GM10248 (cell line): ENCODE data around the gene RIMS3.

Experiments used
- CTCF ChIA-PET: fragments of 300-600 bp; sonication (Branson Sonifier 250); formaldehyde crosslinking; extraction: SDS; loops from one replicate; lab custom pipeline; 2021; ENCODE audit warnings: antibody characterized with exemption; lab: Yijun Ruan, JAX
- POLR2A ChIA-PET: fragments of 350-650 bp; sonication (Branson Sonifier 250); formaldehyde crosslinking; extraction: SDS; loops from one replicate; lab custom pipeline; 2020; ENCODE audit warnings: antibody characterized with exemption; lab: Yijun Ruan, JAX
- DNase-seq: peaks from one replicate; pipeline ENCODE4 v3.0.0; 2012; ENCODE audit errors: extremely low spot score
- TF ChIP-seq, protein P1 (sequence below): IDR thresholded peaks from 2 replicates; pipeline ENCODE4 v1.5.1; 2012; ENCODE audit warnings: mild to moderate bottlenecking, low read depth; ENCODE audit errors: extremely low read depth, missing control alignments, control extremely low read depth

The RIMS3 gene

DNA sequence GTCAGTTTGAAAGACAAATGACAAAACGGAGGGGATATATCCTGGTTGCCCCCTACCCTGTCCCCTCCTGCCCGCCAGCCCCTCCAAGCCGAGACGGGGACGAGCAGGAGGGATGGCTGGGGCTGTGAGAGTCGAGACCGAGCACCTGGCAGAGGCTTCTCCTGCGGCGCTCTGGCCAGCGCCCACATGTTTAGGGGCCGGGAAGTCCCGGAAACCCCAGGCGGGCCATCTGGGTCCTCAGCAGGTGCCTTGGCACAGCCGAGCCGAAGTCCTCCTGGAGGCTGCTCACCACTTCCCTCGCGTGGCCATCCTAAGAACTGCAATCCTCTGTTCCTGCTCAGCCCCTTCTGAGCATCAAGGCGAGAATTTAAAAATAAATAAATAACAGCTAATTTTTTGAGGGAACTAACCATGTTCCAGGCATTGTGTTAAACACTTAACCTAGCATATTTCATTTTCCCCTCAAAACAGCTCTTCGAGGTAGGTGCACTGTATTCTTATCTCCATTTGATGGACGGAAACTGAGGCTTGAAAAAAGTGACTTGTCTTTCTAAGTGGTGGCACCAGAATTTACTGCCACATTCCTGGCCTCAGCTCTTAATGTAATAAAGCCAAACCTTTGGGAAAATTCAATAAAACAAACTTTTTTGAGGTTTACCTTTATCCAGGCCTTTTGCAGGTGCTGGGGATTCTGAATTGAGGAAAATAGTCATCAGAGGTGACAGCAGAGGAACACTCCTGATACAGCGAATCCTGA lies 3.5 kb upstream of the RIMS3 start:
- TF ChIP-seq, protein P1, sequence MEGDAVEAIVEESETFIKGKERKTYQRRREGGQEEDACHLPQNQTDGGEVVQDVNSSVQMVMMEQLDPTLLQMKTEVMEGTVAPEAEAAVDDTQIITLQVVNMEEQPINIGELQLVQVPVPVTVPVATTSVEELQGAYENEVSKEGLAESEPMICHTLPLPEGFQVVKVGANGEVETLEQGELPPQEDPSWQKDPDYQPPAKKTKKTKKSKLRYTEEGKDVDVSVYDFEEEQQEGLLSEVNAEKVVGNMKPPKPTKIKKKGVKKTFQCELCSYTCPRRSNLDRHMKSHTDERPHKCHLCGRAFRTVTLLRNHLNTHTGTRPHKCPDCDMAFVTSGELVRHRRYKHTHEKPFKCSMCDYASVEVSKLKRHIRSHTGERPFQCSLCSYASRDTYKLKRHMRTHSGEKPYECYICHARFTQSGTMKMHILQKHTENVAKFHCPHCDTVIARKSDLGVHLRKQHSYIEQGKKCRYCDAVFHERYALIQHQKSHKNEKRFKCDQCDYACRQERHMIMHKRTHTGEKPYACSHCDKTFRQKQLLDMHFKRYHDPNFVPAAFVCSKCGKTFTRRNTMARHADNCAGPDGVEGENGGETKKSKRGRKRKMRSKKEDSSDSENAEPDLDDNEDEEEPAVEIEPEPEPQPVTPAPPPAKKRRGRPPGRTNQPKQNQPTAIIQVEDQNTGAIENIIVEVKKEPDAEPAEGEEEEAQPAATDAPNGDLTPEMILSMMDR: peak; percentile 93
- POLR2A ChIA-PET: no interaction called here
- CTCF ChIA-PET: interaction anchor here (0.6 to 4.9 kb wide), 32 partner anchors 9 to 525 kb away, joined by 3 to 34 read pairs (median 4); partner anchors contain the start of gene NFYC

DNA sequence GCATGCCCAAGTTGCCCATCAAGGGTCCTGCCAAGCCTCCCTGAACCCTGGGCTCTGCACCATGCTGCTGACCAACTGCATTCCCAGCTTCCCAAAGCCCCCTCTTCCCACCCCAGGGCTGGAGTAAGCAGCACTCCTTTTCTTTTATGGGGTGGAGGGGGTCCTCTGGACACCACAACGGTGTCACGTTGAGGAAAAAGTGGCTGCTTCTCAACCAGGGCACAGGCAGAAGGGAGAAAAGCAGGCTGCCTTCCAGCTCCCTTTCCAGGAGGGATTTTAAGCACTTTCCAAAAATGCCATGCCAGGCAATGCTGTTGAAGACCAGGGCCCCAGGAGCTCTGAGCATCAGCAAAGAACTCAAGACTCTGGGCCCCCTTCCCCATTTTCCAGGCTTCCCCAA lies 691 bp downstream of the RIMS3 start:
- TF ChIP-seq, protein P1: no peak
- DNase-seq: no peak
- POLR2A ChIA-PET: no interaction called here
- CTCF ChIA-PET: interaction anchor here (0.9 to 2.6 kb wide), 8 partner anchors 9 to 109 kb away, joined by 3 to 4 read pairs (median 4); no protein-coding TSS in a partner anchor

More for the DNA sequence above, 3.5 kb upstream of the RIMS3 start:
- peak; percentile 89 for DNase-seq

DNA sequence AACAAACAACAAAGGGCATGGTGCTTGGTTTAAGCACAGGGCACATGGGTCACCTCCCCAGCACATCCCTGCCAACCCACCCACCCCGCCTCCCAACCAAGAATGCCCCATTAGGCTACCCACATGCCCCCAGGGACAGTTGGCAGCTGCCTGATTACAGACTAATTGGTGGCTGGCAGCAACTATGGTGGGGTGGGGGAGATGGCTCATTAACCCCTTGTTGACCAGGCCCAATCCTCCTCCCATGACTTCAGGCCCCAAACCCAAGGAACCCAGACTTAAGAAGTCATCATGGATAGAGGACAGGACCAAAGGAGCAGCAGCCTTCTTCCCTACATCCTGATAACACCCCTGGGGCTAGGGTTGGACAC lies 1.3 kb downstream of the RIMS3 start:
- no peak for DNase-seq
- ChIA-PET CTCF (interaction anchor here (1.0 to 2.6 kb wide), 2 partner anchors 9 to 24 kb away, joined by 3 to 4 read pairs; no protein-coding TSS in a partner anchor), POLR2A (no interaction called here)
- TF ChIP-seq, protein P1: no peak

DNA sequence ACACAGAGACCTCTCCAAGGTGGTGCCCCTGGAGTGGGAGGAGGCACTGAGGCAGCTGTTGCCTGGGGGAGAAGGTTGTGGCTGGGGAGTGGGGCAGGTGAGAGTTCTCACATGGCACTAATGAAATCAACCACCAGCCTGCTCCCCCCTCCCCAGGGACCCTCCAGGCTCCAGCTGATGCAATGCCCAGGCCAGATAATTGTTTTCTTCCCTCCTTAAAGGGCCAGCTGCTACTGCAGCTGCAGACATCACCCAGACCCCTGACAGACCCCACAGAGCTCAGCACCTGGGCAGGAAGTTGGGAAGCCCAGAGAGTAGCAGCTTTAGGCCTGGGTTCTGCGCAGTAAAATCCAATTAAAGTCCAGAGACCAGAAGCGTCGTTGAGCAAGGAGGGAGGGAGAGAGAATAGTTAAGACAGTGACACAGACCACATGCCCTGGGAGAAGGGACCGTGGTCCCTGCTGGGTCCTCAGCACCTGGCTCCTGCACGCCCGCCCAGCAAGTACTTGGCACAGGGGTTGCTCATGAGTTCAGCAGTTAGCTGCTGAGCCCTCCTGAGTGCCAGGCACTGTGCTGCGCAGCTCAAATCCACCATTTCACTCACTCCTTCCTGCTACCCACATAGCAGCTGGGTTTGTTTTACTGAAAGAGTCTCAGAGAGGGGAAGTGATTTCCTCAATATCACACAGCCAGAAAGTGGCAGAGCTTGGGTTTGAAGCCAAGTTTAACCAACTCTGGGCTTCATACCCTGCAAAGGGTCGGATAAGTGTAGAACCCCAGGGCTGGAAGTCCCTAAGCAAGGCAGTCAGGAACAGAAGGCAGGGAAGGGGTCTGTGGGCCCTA lies 1.9 kb downstream of the RIMS3 start:
- ChIA-PET POLR2A (no interaction called here), CTCF (interaction anchor here (0.8 to 2.6 kb wide), 5 partner anchors 10 to 285 kb away, joined by 3 to 5 read pairs (median 3); no protein-coding TSS in a partner anchor)
- TF ChIP-seq, protein P1: no peak
- DNase-seq: no peak

DNA sequence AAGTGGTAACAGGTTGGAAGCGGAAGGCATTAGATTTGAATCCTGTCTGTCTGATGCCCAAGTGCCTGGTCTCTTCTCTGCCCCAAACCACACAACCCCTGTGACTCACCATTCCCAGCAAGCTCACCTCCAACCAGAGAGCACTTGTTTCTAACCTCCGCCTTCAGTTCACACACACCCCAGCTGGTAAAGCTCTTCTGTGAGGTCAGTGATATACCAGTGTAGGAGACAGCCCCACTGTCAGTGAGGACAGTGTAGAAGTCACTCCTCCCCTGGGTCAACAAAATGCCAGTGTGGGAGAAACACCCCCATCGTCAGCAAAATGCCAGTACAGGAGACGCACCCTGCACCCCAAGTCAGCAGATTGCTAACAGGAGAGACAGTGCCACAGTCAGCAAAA lies 2.6 kb downstream of the RIMS3 start:
- POLR2A ChIA-PET: no interaction called here
- no peak for DNase-seq
- TF ChIP-seq, protein P1: no peak
- CTCF ChIA-PET: interaction anchor here (0.8 to 2.6 kb wide), 4 partner anchors 13 to 286 kb away, joined by 3 to 5 read pairs (median 4); no protein-coding TSS in a partner anchor

DNA sequence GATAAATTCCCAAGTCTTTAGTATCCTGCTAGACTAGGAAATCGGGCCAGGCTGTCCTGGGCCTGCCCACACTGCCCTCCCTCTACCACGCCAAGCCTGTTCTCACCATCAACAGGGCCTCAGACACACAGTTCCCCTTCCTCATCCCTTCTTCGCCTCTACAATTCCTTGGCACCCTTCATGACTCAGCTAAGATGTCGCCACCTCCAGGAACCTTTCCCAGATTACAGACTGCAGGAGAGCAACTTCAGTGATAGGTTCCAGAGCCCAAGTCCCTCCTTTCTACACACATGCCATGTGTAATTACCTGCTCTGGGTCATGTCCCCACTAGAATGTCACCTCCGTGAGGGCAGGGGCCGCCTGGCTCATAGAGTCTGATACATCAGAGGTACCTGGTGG lies 3.3 kb downstream of the RIMS3 start:
- no peak for DNase-seq
- TF ChIP-seq, protein P1: no peak

More for the DNA sequence above, 3.3 kb downstream of the RIMS3 start:
- ChIA-PET CTCF (interaction anchor here (1.1 to 2.0 kb wide), 3 partner anchors 12 to 286 kb away, joined by 3 to 5 read pairs (median 3); no protein-coding TSS in a partner anchor), POLR2A (no interaction called here)
